ENCODE measurements around the gene MIEN1.

Gene MIEN1

GRCh38 chr17:39763051-39763820 is 32.9 kb upstream of the MIEN1 start:
- no peak for DNase-seq (ENCODE audit: low spot score)
- TF ChIP-seq CTCF (conservative IDR thresholded peaks at IDR 0.05; ENCODE audit: low read depth) = no peak
- CTCF ChIA-PET = interaction anchor here (0.6 kb wide), 1 partner anchor 142 kb away, joined by 3 read pairs; no protein-coding TSS in a partner anchor

GRCh38 chr17:39761861-39762496 is 31.6 kb upstream of the MIEN1 start:
- no peak overlapping the region for H3K27ac ChIP-seq
- no peak for TF ChIP-seq CTCF (conservative IDR thresholded peaks at IDR 0.05; ENCODE audit: low read depth)
- DNase-seq (ENCODE audit: low spot score) = no peak
- ChIA-PET CTCF (interaction anchor here (1.0 kb wide), 1 partner anchor 139 kb away, joined by 5 read pairs; no protein-coding TSS in a partner anchor), POLR2A (ENCODE audit: low non-redundant PET) (no interaction called here)

More at GRCh38 chr17:39763051-39763820, 32.9 kb upstream of the MIEN1 start:
- POLR2A ChIA-PET (ENCODE audit: low non-redundant PET) = no interaction called here
- H3K27ac ChIP-seq = no peak overlapping the region

GRCh38 chr17:39759204-39759603 is 28.9 kb upstream of the MIEN1 start:
- CTCF ChIA-PET = interaction anchor here (0.6 to 1.5 kb wide), 4 partner anchors 28 to 137 kb away, joined by 3 to 8 read pairs (median 4); no protein-coding TSS in a partner anchor
- no peak overlapping the region for H3K27ac ChIP-seq
- no peak for TF ChIP-seq CTCF (conservative IDR thresholded peaks at IDR 0.05; ENCODE audit: low read depth)
- no peak for DNase-seq (ENCODE audit: low spot score)
- POLR2A ChIA-PET (ENCODE audit: low non-redundant PET) = no interaction called here

GRCh38 chr17:39757931-39758873 is 27.9 kb upstream of the MIEN1 start:
- ChIA-PET CTCF (interaction anchor here (0.7 kb wide), 1 partner anchor 92 kb away, joined by 3 read pairs; no protein-coding TSS in a partner anchor), POLR2A (ENCODE audit: low non-redundant PET) (no interaction called here)
- no peak overlapping the region for H3K27ac ChIP-seq
- DNase-seq (ENCODE audit: low spot score) = no peak
- no peak for TF ChIP-seq CTCF (conservative IDR thresholded peaks at IDR 0.05; ENCODE audit: low read depth)

GRCh38 chr17:39757176-39757662 is 26.9 kb upstream of the MIEN1 start:
- H3K27ac ChIP-seq = no peak overlapping the region
- no peak for DNase-seq (ENCODE audit: low spot score)
- ChIA-PET POLR2A (ENCODE audit: low non-redundant PET) (no interaction called here), CTCF (no interaction called here)
- no peak for TF ChIP-seq CTCF (conservative IDR thresholded peaks at IDR 0.05; ENCODE audit: low read depth)

All from RWPE1 (cell line).